CD14-positive monocyte (primary cell): Measurements from ENCODE around the gene AGPAT3. TPM values are rescaled to one million over a fixed set of nuclear protein-coding genes. Genes with fewer than 3 reads are reported as not detected.

Experiments used
- DNase-seq, 3 donors: peaks; one replicate each; pipeline ENCODE4 v3.0.0-alpha.2; 2011 to 2022
- H2AFZ ChIP-seq: 2 replicates; pipeline ENCODE4 v1.6.0; 2012; ENCODE audit warnings: mild to moderate bottlenecking, low read depth, low read length, inconsistent platforms; ENCODE audit not compliant: insufficient read depth, poor library complexity, severe bottlenecking
- H3K27ac ChIP-seq, 2 donors: 1 replicate in 1 of 2; 2 replicates in 1 of 2; pipeline ENCODE4 v1.5.1; 2012 to 2013; ENCODE audit warnings: low read length in 2 of 2, control low read depth in 1 of 2, inconsistent platforms in 1 of 2, low read depth in 1 of 2, mild to moderate bottlenecking in 1 of 2
- H3K27me3 ChIP-seq, 2 donors: one replicate each; pipeline versions ENCODE4 v1.6.0 to v1.6.1; 2011 to 2013; ENCODE audit warnings: low read length in 2 of 2; ENCODE audit not compliant: control insufficient read depth in 2 of 2, insufficient read depth in 2 of 2
- H3K36me3 ChIP-seq, 2 donors: replicated peaks in 1 of 2; 1 replicate in 1 of 2; 2 replicates in 1 of 2; pipeline versions ENCODE4 v1.5.1 to v1.6.1; 2012 to 2013; ENCODE audit warnings: low read length in 2 of 2, control low read depth in 1 of 2, inconsistent platforms in 1 of 2, mild to moderate bottlenecking in 1 of 2; ENCODE audit not compliant: insufficient read depth in 2 of 2, control insufficient read depth in 1 of 2
- H3K4me1 ChIP-seq, 2 donors: 1 replicate in 1 of 2; 2 replicates in 1 of 2; pipeline versions ENCODE4 v1.5.1 to v1.6.1; 2012 to 2013; ENCODE audit warnings: low read length in 2 of 2, control low read depth in 1 of 2, inconsistent platforms in 1 of 2, mild to moderate bottlenecking in 1 of 2, moderate library complexity in 1 of 2; ENCODE audit not compliant: insufficient read depth in 2 of 2, control insufficient read depth in 1 of 2
- H3K4me2 ChIP-seq: replicated peaks from 2 replicates; pipeline ENCODE3; 2012; ENCODE audit warnings: low read length, moderate library complexity, mild to moderate bottlenecking; ENCODE audit not compliant: poor library complexity, severe bottlenecking; ENCODE audit errors: extremely low read depth
- H3K4me3 ChIP-seq, 3 experiments: fragments of 200-600 bp in 1 of 3; sonication (generic) in 1 of 3; replicated peaks in 1 of 3; 1 replicate in 2 of 3; 2 replicates in 1 of 3; pipeline ENCODE4 v1.5.1; 2011 to 2013; ENCODE audit warnings: low read length in 3 of 3, mild to moderate bottlenecking in 3 of 3, control low read depth in 2 of 3, low read depth in 2 of 3, inconsistent platforms in 1 of 3, moderate library complexity in 1 of 3
- H3K79me2 ChIP-seq: 2 replicates; pipeline ENCODE4 v1.6.0; 2012; ENCODE audit warnings: mild to moderate bottlenecking, control low read depth, inconsistent platforms, low read length, moderate library complexity; ENCODE audit not compliant: insufficient read depth
- H3K9ac ChIP-seq: 2 replicates; pipeline ENCODE4 v1.6.0; 2017; ENCODE audit warnings: low read length, mild to moderate bottlenecking; ENCODE audit not compliant: insufficient read depth, poor library complexity, severe bottlenecking
- H3K9me3 ChIP-seq, 2 donors: replicated peaks in 1 of 2; 1 replicate in 1 of 2; 2 replicates in 1 of 2; pipeline versions ENCODE4 v1.5.1 to v1.6.1; 2012 to 2013; ENCODE audit warnings: low read length in 2 of 2, control low read depth in 1 of 2; ENCODE audit not compliant: control insufficient read depth in 1 of 2, insufficient read depth in 1 of 2
- H4K20me1 ChIP-seq: 2 replicates; pipeline ENCODE4 v1.6.0; 2012; ENCODE audit warnings: mild to moderate bottlenecking, low read length, control low read depth, moderate library complexity; ENCODE audit not compliant: insufficient read depth
- H3K27ac Mint-ChIP-seq, 7 donors: one replicate each; pipeline ENCODE4 v1.8.0; 2020; ENCODE audit warnings: mild to moderate bottlenecking in 7 of 7, mixed read lengths in 7 of 7, moderate library complexity in 6 of 7, inconsistent platforms in 2 of 7
- H3K27me3 Mint-ChIP-seq, 3 donors: one replicate each; pipeline ENCODE4 v1.8.0; 2021 to 2022; ENCODE audit warnings: low read depth in 3 of 3, mild to moderate bottlenecking in 3 of 3, mixed read lengths in 3 of 3, moderate library complexity in 3 of 3, inconsistent platforms in 1 of 3
- H3K36me3 Mint-ChIP-seq, 2 donors: one replicate each; pipeline ENCODE4 v1.8.0; 2020; ENCODE audit warnings: mixed read lengths in 2 of 2, inconsistent platforms in 1 of 2, mild to moderate bottlenecking in 1 of 2
- H3K4me1 Mint-ChIP-seq: one replicate; pipeline ENCODE4 v1.8.0; 2020; ENCODE audit warnings: mild to moderate bottlenecking, mixed read lengths
- H3K4me3 Mint-ChIP-seq, 2 donors: one replicate each; pipeline ENCODE4 v1.8.0; 2020; ENCODE audit warnings: mild to moderate bottlenecking in 2 of 2, mixed read lengths in 2 of 2, moderate library complexity in 1 of 2
- H3K9me3 Mint-ChIP-seq, 7 donors: one replicate each; pipeline ENCODE4 v1.8.0; 2020 to 2022; ENCODE audit warnings: mixed read lengths in 7 of 7, mild to moderate bottlenecking in 6 of 7, moderate library complexity in 6 of 7, inconsistent platforms in 2 of 7
- WGBS: methylation state at CpG from one replicate; pipeline ENCODE4 v1.1.5; 2013; ENCODE audit warnings: missing lambda C conversion rate; ENCODE audit not compliant: insufficient coverage; 5-methylcytosine and 5-hydroxymethylcytosine counted together
- intact Hi-C, 2 donors: fragments of 100-400 bp; cut with micrococcal nuclease; formaldehyde crosslinking; loops; one replicate each; pipeline versions ENCODE4 v1.15.0 to v1.15.1; 2023
- polyA plus RNA-seq, 3 donors: library from polyadenylated mRNA; depleted of rRNA in 1 of 3; unstranded in 2 of 3; stranded (reverse) in 1 of 3; fragments of 300-500 nt in 2 of 3; fragments of >200 nt in 1 of 3; fragmentation: Illumina TruSeq in 2 of 3; gene quantifications; 1 replicate in 2 of 3; 2 replicates in 1 of 3; pipeline ENCODE4 v1.2.3, GENCODE V29; 2012 to 2021
- TF ChIP-seq, protein P1 (sequence below): fragments of 200-600 bp; IDR thresholded peaks from one replicate; pipeline ENCODE4 v1.8.0; 2022; ENCODE audit warnings: antibody characterized with exemption, mild to moderate bottlenecking

AGPAT3 gene
- polyA plus RNA-seq, 3 donors = 24.9 to 49.3 (median 26.2) TPM

DNA sequence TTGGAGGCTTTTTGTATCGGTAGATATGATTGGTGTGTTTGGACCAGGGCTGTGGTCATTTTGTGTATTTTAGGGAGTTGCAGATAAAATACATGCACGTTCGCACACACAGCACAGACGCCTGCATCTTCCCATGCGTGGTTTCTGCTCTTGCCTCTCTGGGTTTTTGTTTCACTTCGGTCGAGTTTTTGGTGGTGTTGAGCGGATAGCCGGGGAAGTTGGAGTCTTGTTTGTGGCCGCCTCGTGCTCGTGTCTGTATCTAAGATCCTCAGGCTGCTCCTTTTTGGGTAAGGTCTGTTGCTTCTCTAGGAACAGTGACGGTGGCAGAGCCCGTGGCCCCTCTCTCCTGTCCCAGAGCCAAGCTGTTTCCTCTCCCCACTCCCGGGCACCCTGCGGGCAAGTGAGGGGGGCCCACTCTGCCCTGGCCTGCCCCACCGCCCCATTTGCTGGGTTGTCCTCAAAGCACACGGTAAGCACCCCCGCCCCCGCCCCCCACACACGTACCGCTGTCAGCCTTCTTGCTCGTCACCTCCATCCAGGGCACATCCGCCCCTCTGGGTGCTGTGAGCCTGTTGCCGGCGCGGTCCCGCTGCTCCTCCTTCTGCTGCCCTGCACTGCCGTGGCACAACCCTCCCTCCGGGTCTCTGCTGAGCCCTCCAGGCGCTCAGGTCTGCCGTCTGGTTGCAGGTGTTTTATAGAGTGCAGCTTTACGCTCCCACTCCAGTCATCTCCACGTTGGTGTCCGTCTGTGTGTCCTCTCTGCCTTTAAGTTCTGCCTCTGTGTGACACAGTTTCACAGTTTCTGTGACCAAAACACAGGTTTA is 51.9 kb downstream of the AGPAT3 start:
- Histone ChIP-seq H3K4me2 (peak overlapping the region; percentile 70), H3K79me2 (peaks cover 97% of the 10 kb centered on the region), H3K4me1 (peaks cover 21 to 29% of the 10 kb centered on the region in 2 donors), H3K27ac (no peak overlapping the region), H4K20me1 (peaks cover 99% of the 10 kb centered on the region), H3K36me3 (peaks cover 6 to 30% of the 10 kb centered on the region in 2 donors), H3K9ac (peak overlapping the region; percentile 46), H3K9me3 (peaks cover 14% of the 10 kb centered on the region in 2 donors), H3K4me3 (peak overlapping the region in 1 of 3 experiments; percentile 58), H2AFZ (no peak overlapping the region), H3K27me3 (no peaks in the 10 kb centered on the region)
- Mint-ChIP-seq H3K36me3 (peaks cover 25 to 36% of the 10 kb centered on the region in 2 donors), H3K27me3 (peaks cover 0 to 12% (median 3%) of the 10 kb centered on the region in 3 donors), H3K9me3 (peaks cover 5 to 13% (median 10%) of the 10 kb centered on the region in 7 donors), H3K4me3 (peak overlapping the region; percentile 65 to 92), H3K4me1 (peaks cover 45% of the 10 kb centered on the region), H3K27ac (peak overlapping the region in 4 of 7 donors; percentile 43 to 72 (median 59))
- DNase-seq = no peak
- intact Hi-C loops = loop anchor here (2.0 to 10.0 kb wide), 2 partner anchors 106 to 242 kb away; no protein-coding TSS in a partner anchor
- 7% methylated on average over 28 of the region's 35 CpGs for WGBS
- TF ChIP-seq, protein P1, sequence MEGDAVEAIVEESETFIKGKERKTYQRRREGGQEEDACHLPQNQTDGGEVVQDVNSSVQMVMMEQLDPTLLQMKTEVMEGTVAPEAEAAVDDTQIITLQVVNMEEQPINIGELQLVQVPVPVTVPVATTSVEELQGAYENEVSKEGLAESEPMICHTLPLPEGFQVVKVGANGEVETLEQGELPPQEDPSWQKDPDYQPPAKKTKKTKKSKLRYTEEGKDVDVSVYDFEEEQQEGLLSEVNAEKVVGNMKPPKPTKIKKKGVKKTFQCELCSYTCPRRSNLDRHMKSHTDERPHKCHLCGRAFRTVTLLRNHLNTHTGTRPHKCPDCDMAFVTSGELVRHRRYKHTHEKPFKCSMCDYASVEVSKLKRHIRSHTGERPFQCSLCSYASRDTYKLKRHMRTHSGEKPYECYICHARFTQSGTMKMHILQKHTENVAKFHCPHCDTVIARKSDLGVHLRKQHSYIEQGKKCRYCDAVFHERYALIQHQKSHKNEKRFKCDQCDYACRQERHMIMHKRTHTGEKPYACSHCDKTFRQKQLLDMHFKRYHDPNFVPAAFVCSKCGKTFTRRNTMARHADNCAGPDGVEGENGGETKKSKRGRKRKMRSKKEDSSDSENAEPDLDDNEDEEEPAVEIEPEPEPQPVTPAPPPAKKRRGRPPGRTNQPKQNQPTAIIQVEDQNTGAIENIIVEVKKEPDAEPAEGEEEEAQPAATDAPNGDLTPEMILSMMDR = no peak

DNA sequence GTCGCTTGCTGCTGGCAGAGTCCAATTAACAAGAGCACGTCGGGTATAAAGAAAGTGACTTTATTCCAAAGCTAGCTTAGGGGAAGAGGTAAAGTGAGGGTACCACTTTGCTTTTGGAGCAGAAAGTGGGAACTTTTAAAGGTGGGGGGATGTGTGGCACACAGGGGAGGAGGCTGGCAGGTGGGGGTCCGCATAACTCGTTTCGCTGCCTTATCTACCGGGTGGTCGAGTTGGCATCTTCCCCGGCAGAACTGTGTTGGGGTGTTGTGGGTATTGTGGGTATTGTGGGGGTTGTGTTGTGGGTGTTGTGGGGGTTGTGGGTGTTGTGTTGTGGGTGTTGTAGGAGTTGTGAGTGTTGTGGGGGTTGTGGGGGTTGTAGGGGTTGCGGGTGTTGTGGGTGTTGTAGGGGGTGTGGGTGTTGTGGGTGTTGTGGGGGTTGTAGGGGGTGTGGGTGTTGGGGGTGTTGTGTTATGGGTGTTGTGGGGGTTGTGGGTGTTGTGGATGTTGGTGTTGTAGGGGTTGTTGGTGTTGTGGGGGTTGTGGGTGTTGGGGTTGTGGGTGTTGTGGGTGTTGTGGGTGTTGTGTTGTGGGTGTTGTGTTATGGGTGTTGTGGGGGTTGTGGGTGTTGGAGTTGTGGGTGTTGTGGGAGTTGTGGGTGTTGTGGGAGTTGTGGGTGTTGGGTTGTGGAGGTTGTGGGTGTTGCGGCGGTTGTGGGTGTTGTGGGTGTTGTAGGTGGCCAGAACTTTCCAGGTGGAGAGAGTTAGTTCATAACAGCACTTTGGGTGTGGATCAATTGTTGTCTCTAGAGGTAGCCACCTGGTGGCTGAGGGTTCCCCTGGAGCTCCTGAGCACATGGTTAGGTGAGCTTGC is 52.7 kb downstream of the AGPAT3 start:
- H3K9ac ChIP-seq = peak overlapping the region; percentile 46
- Mint-ChIP-seq H3K36me3 (peaks cover 20 to 31% of the 10 kb centered on the region in 2 donors), H3K9me3 (peaks cover under 1 to 5% (median 3%) of the 10 kb centered on the region in 7 donors), H3K4me3 (peak overlapping the region; percentile 65 to 92), H3K27ac (peak overlapping the region in 4 of 7 donors; percentile 13 to 82 (median 48)), H3K27me3 (peaks cover 0 to 12% (median 3%) of the 10 kb centered on the region in 3 donors), H3K4me1 (peaks cover 44% of the 10 kb centered on the region)
- TF ChIP-seq, protein P1 = no peak
- H3K4me2 ChIP-seq = peak overlapping the region; percentile 70
- H2AFZ ChIP-seq = no peak overlapping the region
- intact Hi-C loops = loop anchor here (2.0 to 10.0 kb wide), 2 partner anchors 107 to 243 kb away; no protein-coding TSS in a partner anchor
- no peaks in the 10 kb centered on the region for H3K27me3 ChIP-seq
- no peak for DNase-seq
- no peak overlapping the region for H3K27ac ChIP-seq
- H3K4me1 ChIP-seq = peaks cover 21 to 29% of the 10 kb centered on the region in 2 donors
- 76% methylated on average over 12 of the region's 12 CpGs for WGBS
- H4K20me1 ChIP-seq = peaks cover 99% of the 10 kb centered on the region
- H3K9me3 ChIP-seq = peaks cover 6% of the 10 kb centered on the region in 2 donors
- peaks cover 11 to 30% of the 10 kb centered on the region in 2 donors for H3K36me3 ChIP-seq
- H3K79me2 ChIP-seq = peaks cover 97% of the 10 kb centered on the region
- peak overlapping the region in 1 of 3 experiments; percentile 58 for H3K4me3 ChIP-seq
